Measurements from ENCODE around the gene C15orf62.

The C15orf62 gene, protein sequence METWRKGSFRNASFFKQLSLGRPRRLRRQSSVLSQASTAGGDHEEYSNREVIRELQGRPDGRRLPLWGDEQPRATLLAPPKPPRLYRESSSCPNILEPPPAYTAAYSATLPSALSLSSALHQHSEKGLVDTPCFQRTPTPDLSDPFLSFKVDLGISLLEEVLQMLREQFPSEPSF

DNA sequence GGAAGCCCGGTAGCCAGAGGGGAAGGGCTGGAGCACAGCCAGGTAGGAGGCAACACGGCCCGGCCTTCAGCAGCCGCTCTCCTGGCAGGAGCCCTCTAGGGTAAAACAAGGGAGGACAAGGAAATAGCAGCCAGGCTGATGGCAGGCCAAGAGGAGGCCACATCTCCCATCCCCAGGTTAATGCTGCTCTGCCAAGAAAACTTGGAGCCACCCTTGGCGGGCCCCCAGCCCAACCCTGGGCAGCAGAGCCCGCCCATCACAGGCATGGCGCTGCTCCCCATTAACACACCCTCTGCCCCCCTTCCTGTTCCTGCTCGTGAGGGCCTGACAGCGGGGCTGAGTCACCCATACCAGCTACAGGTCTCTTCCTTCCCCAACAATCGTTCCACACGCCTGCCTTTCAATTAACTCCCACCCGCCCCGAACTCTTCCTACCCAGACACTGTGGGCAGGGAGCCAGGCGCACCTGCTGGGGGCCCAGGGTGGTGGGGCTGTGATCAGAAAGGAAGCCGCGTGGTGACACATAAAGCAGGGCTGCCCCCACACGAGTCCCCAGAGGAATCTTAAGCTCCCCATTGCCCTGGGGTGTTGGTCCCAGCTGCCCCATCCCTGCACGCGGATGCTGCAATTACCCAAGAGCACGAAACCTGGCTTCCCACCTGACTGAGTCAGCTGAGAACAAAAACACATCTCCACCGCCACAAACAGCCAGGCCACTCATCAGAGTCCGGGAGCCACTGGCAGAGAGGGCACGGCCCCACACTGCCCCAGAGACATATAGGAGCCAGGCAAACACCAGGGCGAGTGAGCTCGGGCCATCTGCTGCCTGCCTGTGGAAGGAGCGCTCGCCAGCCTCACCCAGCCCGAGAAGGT lies at the start of gene C15orf62:
Gene C15orf62 (plus strand): TSS at position 707 of the 873 bp plus-strand sequence. CDS start 516 bp downstream, outside the sequence.
- peak within 1 kb of the TSS; percentile 99 for H3K4me2 ChIP-seq
- H3K27ac ChIP-seq, result peak within 1 kb of the TSS; percentile 95
- peak within 1 kb of the TSS; percentile 59 for H3K4me3 ChIP-seq
- TF ChIP-seq Cebpa-rat (IDR thresholded peaks at IDR 0.05), result peak; percentile 75; the same call in 1 of the 2 replicates
- H3K9ac ChIP-seq, result peak within 1 kb of the TSS; percentile 80
- H4K20me1 ChIP-seq, result peaks cover 67% of the 10 kb centered on the region; the same call in 1 of the 2 replicates
- peaks cover 27% of the 10 kb centered on the region for H3K36me3 ChIP-seq
- peaks cover under 1% of the 10 kb centered on the region; the same call in 1 of the 2 replicates for H3K27me3 ChIP-seq
- H3K4me1 ChIP-seq, result peaks cover 90% of the 10 kb centered on the region
- no peaks in the 10 kb centered on the region for H3K9me3 ChIP-seq

GRCh38 chr15:40721701-40722100 lies 48.1 kb upstream of the C15orf62 start:
- TF ChIP-seq Cebpa-rat (IDR thresholded peaks at IDR 0.05), result no peak
- Histone ChIP-seq H3K4me3 (no peak overlapping the region), H3K36me3 (peaks cover 76% of the 10 kb centered on the region), H3K9me3 (no peaks in the 10 kb centered on the region), H3K4me2 (no peak overlapping the region), H3K27me3 (no peaks in the 10 kb centered on the region), H3K9ac (no peak overlapping the region), H3K4me1 (no peaks in the 10 kb centered on the region), H4K20me1 (no peaks in the 10 kb centered on the region), H3K27ac (no peak overlapping the region)

DNA sequence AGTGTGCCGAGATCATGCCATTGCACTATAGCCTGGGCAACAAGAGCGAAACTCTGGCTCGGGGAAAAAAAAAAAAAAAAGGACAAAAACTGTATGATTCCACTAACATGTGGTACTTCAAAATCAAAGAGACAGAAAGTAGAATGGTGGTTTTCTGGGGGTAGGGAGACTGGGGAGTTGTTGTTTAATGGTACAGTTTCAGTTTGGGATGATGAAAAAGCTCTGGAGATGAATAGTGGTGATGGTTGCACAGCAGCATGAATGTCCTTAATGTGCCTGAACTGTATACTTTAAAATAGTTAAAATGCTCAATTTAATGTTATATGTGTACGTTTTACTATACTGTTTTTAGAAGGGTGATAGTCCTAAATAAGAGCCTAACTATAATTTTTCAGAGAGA lies 47.4 kb upstream of the C15orf62 start:
- no peaks in the 10 kb centered on the region for H3K9me3 ChIP-seq
- no peak overlapping the region for H3K9ac ChIP-seq
- no peaks in the 10 kb centered on the region for H4K20me1 ChIP-seq
- no peak overlapping the region for H3K4me2 ChIP-seq
- no peaks in the 10 kb centered on the region for H3K4me1 ChIP-seq
- no peak overlapping the region for H3K4me3 ChIP-seq
- no peak for TF ChIP-seq Cebpa-rat (IDR thresholded peaks at IDR 0.05)
- no peak overlapping the region for H3K27ac ChIP-seq
- H3K27me3 ChIP-seq, result no peaks in the 10 kb centered on the region
- H3K36me3 ChIP-seq, result peaks cover 74% of the 10 kb centered on the region

- Histone ChIP-seq H4K20me1 (no peaks in the 10 kb centered on the region), H3K36me3 (peaks cover 74% of the 10 kb centered on the region), H3K9me3 (no peaks in the 10 kb centered on the region), H3K4me1 (no peaks in the 10 kb centered on the region), H3K9ac (no peak overlapping the region), H3K27me3 (no peaks in the 10 kb centered on the region), H3K27ac (no peak overlapping the region), H3K4me2 (no peak overlapping the region), H3K4me3 (no peak overlapping the region)
- TF ChIP-seq Cebpa-rat (IDR thresholded peaks at IDR 0.05), result no peak
Observed at GRCh38 chr15:40722934-40723333, 46.8 kb upstream of the C15orf62 start.

- no peak overlapping the region for H3K4me3 ChIP-seq
- H3K9me3 ChIP-seq, result no peaks in the 10 kb centered on the region
- H3K36me3 ChIP-seq, result peaks cover 74% of the 10 kb centered on the region
- no peak overlapping the region for H3K9ac ChIP-seq
- no peak overlapping the region for H3K27ac ChIP-seq
- no peaks in the 10 kb centered on the region for H3K4me1 ChIP-seq
- H4K20me1 ChIP-seq, result no peaks in the 10 kb centered on the region
- no peaks in the 10 kb centered on the region for H3K27me3 ChIP-seq
- no peak for TF ChIP-seq Cebpa-rat (IDR thresholded peaks at IDR 0.05)
- no peak overlapping the region for H3K4me2 ChIP-seq
Observed at GRCh38 chr15:40723919-40724318, 45.9 kb upstream of the C15orf62 start.

DNA sequence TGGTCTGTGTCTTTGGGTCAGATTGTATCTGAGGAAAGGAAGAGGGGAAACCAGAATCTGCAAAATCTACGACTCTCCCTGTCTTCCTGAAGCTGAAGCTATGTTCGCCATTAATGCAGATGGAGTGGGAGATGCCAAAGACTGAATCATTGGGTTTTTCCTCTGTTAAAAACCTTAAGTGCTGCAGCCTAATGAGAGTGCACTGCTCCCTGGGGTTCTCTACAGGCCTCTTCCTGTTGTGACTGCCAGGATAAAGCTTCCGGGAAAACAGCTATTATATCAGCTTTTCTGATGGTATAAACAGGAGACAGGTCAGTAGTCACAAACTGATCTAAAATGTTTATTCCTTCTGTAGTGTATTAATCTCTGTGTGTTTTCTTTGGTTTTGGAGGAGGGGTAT lies 38.7 kb upstream of the C15orf62 start:
- Histone ChIP-seq H4K20me1 (no peaks in the 10 kb centered on the region), H3K9ac (no peak overlapping the region), H3K9me3 (no peaks in the 10 kb centered on the region), H3K27me3 (no peaks in the 10 kb centered on the region), H3K4me2 (no peak overlapping the region), H3K4me3 (no peak overlapping the region), H3K36me3 (peaks cover 90% of the 10 kb centered on the region), H3K4me1 (peaks cover 9% of the 10 kb centered on the region), H3K27ac (no peak overlapping the region)
- no peak for TF ChIP-seq Cebpa-rat (IDR thresholded peaks at IDR 0.05)

- Histone ChIP-seq H3K36me3 (peaks cover 100% of the 10 kb centered on the region), H3K9me3 (no peaks in the 10 kb centered on the region), H3K4me1 (peaks cover 17% of the 10 kb centered on the region), H4K20me1 (no peaks in the 10 kb centered on the region), H3K9ac (no peak overlapping the region), H3K4me3 (no peak overlapping the region), H3K4me2 (peak overlapping the region; percentile 32; the same call in 1 of the 2 replicates), H3K27ac (no peak overlapping the region), H3K27me3 (no peaks in the 10 kb centered on the region)
- TF ChIP-seq Cebpa-rat (IDR thresholded peaks at IDR 0.05), result no peak
Observed at GRCh38 chr15:40736575-40736974, 33.2 kb upstream of the C15orf62 start.

GRCh38 chr15:40737048-40737447 lies 32.7 kb upstream of the C15orf62 start:
- Histone ChIP-seq H3K4me1 (peaks cover 17% of the 10 kb centered on the region), H3K9ac (no peak overlapping the region), H3K27me3 (no peaks in the 10 kb centered on the region), H3K27ac (no peak overlapping the region), H3K9me3 (no peaks in the 10 kb centered on the region), H4K20me1 (no peaks in the 10 kb centered on the region), H3K4me3 (no peak overlapping the region), H3K36me3 (peaks cover 100% of the 10 kb centered on the region), H3K4me2 (no peak overlapping the region)
- TF ChIP-seq Cebpa-rat (IDR thresholded peaks at IDR 0.05), result no peak

DNA sequence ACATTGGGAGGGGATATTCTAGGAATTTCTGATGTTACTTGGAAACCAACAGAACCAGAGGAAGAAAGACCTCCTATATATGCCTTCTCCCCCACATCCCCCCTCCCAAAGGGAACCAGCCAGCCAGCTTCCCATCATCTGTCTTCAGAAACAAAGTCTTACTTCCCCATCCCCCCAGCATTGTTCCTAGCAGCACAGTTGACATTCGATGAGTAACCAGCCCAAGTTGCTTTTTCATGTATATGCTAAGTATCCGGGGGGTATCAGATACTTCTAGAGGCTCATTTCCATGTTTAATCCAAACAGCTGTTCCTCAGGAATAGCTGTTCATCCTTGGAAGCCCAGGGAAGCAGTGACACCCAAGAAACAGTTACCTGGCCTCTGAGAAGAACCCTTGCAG lies 30.7 kb upstream of the C15orf62 start:
- Histone ChIP-seq H3K9me3 (no peaks in the 10 kb centered on the region), H3K9ac (no peak overlapping the region), H3K4me1 (peaks cover 28% of the 10 kb centered on the region), H3K27me3 (no peaks in the 10 kb centered on the region), H3K4me3 (no peak overlapping the region), H4K20me1 (peaks cover 5% of the 10 kb centered on the region; the same call in 1 of the 2 replicates), H3K36me3 (peaks cover 98% of the 10 kb centered on the region), H3K4me2 (no peak overlapping the region), H3K27ac (no peak overlapping the region)
- no peak for TF ChIP-seq Cebpa-rat (IDR thresholded peaks at IDR 0.05)

DNA sequence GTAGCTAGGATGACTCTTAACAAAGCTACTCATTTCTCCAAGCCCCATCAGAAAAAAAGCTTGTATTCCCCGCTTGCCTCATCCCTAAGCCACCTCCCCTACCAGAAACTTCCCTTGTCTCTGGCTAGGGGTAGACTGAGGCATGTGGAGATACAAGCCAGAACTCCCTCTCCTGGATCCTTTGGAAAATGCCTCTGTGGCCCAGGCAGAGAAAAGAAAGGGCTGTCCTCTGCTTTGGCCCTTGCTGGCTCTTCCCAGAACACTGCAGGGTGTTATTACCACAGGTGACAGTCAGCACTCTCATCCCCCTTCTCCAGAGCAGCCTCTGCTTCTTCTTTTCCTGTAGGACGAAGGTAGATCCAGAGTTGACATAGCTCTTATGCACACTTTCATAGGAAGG lies 29.9 kb upstream of the C15orf62 start:
- Histone ChIP-seq H4K20me1 (peaks cover 13% of the 10 kb centered on the region), H3K36me3 (peaks cover 96% of the 10 kb centered on the region), H3K9ac (no peak overlapping the region), H3K4me3 (no peak overlapping the region), H3K4me1 (peaks cover 36% of the 10 kb centered on the region), H3K4me2 (no peak overlapping the region), H3K9me3 (no peaks in the 10 kb centered on the region), H3K27me3 (no peaks in the 10 kb centered on the region), H3K27ac (no peak overlapping the region)
- TF ChIP-seq Cebpa-rat (IDR thresholded peaks at IDR 0.05), result no peak

Measured in BLaER1 (cell line).